Retinal pigment epithelial cell (primary cell): ENCODE results near the gene FN3K.

ENCODE experiments used
- DNase-seq: peaks from one replicate; pipeline ENCODE4 v3.0.0-alpha.2; 2010; ENCODE audit warnings: low read depth
- H3K4me3 ChIP-seq: 2 replicates; pipeline ENCODE4 v1.5.1; 2011; ENCODE audit warnings: mild to moderate bottlenecking, low read length, control low read depth, moderate library complexity
- TF ChIP-seq, protein P1 (sequence below): conservative IDR thresholded peaks from 2 replicates; pipeline ENCODE4 v1.5.1; 2011; ENCODE audit warnings: low read depth, low read length, control low read depth, inconsistent platforms

Gene FN3K

DNA sequence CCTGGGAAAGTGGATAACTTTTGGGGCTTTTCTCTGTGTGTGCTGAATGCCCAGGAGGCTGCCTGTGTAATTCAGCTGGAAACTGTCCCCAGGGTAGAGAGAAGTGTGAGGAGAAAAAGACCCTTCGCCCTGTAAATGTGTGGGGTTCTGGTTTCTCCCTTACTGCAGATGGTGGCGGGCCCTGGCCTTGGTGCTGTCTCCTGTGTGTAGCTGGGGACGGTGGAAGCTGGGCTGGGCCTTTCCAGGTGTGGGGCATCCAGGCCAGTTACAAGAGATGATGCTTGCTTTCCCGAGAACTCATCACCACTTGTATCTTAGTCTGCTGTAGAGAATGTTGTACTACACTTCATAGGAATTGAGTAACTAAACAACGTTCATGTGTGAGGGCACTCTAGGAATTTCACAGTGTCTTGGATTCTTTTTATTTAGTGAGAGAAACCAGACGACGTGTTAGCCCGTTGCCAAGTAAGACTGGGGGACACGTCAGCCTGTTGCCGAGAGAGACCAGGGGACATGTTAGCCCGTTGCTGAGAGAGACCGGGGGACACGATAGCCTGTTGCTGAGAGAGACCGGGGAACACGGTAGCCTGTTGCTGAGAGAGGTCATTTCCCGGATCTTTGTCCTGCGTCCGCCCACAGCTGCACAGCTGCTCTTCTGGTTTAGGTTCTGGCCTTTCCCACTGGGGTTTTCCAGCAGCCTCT is 59.5 kb downstream of the FN3K start:
- TF ChIP-seq, protein P1, sequence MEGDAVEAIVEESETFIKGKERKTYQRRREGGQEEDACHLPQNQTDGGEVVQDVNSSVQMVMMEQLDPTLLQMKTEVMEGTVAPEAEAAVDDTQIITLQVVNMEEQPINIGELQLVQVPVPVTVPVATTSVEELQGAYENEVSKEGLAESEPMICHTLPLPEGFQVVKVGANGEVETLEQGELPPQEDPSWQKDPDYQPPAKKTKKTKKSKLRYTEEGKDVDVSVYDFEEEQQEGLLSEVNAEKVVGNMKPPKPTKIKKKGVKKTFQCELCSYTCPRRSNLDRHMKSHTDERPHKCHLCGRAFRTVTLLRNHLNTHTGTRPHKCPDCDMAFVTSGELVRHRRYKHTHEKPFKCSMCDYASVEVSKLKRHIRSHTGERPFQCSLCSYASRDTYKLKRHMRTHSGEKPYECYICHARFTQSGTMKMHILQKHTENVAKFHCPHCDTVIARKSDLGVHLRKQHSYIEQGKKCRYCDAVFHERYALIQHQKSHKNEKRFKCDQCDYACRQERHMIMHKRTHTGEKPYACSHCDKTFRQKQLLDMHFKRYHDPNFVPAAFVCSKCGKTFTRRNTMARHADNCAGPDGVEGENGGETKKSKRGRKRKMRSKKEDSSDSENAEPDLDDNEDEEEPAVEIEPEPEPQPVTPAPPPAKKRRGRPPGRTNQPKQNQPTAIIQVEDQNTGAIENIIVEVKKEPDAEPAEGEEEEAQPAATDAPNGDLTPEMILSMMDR = no peak
- DNase-seq = no peak
- no peak overlapping the region for H3K4me3 ChIP-seq

DNA sequence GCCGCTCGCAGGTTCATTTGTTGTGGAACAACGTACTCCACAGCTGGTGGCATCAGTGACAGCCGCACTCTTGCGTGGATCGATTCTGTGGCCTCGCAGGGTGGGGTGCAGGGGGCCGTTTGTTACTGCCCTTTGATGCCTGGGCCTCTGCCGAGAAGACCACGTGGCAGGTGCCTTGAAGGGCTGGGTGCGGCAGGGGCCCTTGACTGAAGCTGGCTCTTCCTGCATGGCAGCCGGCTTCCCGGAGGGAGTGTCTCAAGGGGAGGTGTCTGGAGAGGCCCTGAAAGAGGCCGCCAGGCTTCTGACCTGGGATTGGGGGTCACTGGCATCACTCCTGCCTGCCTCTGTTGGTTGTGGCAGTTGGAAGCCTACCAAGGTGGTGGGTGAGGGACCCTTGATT is 60.2 kb downstream of the FN3K start:
- DNase-seq = no peak
- H3K4me3 ChIP-seq = no peak overlapping the region
- TF ChIP-seq, protein P1 = no peak

DNA sequence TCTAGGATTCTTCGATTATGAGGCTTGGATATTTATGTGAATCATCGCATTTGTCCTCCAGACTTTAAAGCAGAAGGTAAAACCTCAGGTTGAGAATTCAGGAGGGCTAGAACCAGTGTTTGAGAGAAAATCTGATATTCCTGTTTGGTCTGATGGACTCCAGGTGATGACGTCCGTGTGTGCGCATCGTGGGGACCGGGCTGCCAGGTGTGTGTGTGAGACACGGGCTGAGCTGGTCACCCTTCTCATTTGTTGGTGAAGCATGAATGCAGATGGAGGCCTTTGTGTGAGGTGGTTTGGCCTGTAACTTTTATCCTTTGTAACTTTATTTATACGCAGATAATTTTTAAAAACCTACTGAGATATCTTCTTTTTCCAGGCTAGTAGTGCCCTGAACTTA is 61.6 kb downstream of the FN3K start:
- H3K4me3 ChIP-seq = no peak overlapping the region
- no peak for DNase-seq
- TF ChIP-seq, protein P1 = no peak

DNA sequence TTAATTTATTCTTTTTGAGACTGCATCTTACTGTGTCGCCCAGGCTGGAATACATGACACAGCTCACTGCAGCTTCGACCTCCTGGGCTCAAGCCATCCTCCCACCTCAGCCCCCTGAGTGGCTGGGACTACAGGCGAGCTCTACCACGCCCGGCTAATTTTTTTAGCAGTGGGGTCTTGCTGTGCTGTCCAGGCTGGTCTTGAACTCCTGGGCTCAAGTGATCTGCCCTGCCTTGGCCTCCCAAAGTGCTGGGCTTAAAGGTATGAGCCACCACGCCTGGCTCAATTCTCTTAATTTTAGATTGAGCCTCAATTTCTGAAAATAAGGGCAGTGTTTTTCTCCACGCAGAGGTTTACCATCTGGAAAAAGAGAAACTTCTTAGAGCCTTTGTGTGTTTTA is 63.3 kb downstream of the FN3K start:
- no peak overlapping the region for H3K4me3 ChIP-seq
- no peak for DNase-seq
- TF ChIP-seq, protein P1 = no peak

DNA sequence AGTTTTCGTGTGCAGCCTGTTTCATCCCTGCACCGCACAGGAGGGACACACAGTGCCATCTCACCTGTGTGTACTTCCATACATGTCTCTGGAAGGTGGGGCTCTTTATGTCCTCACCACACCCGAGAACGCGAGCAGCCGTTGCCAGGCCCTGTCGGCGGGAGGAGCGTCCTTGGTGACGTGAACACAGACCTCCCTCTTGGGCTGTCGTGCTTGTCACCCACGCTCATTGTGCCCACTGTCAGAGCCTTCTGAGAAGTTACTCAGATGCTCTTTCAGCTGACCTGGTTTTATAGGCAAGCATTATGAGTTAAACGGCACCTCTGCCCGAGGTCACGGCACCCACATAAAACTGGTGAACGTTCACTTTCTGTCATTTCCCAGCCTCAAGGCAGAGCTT is 64.2 kb downstream of the FN3K start:
- DNase-seq = no peak
- TF ChIP-seq, protein P1 = no peak
- no peak overlapping the region for H3K4me3 ChIP-seq
